GM18508 (cell line): Measurements from ENCODE around the gene SYNDIG1.

Experiments used
- ATAC-seq: cut with Tn5 transposase; IDR thresholded peaks from one replicate; pipeline ENCODE4 v1.9.1; 2021; ENCODE audit warnings: moderate number of reproducible peaks; ENCODE audit not compliant: insufficient read depth, unreplicated experiment

The SYNDIG1 gene

GRCh38 chr20:24544371-24544770, 74.9 kb downstream of the SYNDIG1 start:
- no peak for ATAC-seq

DNA sequence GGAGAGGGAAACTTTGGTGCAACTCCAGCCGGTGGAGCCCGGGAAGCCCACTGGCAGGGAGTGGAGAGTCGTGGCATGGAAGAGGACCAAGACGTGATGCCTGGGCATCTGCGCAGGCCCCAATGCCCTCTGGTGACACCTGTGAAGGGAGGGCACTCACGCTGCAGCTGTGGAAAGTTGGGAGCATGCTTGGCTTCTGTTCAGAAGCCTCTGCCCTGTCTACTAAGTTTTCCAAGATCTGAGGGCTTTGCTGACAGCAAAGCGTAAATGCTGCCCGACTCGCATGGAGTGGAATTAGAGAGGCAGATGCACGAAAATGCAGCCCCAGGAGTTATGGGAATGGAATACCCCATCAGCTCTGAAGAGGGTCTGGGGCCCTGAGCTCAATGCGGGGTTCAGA, 75.7 kb downstream of the SYNDIG1 start:
- no peak for ATAC-seq

DNA sequence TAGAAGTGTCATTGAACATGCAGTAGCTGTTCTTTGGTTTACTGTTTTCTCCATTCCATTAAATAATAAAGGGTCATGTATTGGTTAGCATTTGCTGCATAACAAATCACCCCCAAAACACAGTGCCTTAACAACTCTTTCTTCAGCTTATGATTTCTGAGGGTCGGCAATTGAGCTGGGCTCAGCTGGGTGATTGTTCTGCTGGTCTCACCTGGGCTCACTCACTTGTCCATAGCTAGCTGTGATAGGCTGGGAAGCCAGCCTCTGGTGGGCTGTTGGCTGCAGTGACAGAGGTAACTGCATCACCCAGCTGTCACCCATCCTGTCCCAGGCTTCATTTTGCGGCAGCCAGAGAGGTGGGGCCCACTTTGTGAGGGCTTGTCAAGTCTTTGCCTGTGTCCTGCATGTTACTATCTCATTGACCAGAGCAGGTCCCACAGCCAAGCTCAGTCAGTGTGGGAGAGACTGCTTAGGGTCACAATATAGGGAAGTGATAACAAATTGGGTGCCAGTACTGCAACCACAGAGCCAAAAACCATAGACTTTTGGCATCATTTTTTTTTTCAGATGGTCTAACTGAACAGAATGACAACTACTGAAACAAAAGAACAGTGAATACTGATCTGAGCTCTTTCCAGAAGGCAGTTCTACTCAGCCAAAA, 76.9 kb downstream of the SYNDIG1 start:
- ATAC-seq, result no peak

- ATAC-seq, result no peak
These were observed 78.5 kb downstream of the SYNDIG1 start for GRCh38 chr20:24547967-24548366.

GRCh38 chr20:24559114-24559732, 89.8 kb downstream of the SYNDIG1 start:
- ATAC-seq, result no peak

- no peak for ATAC-seq
These were observed 91.4 kb downstream of the SYNDIG1 start for GRCh38 chr20:24560571-24561491.

DNA sequence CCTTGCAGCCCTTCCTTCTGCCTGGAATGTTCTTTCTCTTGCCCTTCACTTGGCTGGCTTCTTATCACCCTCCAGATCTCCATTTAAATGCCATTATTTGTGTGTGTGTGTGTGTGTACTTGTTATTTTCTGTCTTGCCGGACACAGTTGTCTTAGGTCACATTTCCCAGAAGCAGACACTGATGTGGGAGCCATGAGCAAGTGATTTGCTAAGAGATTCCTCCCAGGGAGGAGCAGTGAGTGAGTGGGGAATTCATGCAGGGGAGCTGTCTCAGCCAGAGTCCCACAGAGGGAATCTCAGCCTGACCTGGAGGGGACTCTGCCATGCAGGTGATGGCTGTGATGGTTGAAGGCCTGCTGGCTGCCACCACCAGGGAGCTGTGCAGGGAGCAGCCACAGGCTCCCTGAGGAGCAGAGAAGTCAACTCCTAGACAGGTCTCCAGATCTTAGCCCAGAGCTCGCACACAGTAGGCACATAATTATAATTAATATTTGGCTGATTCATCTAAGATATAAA, 96.5 kb downstream of the SYNDIG1 start:
- no peak for ATAC-seq

DNA sequence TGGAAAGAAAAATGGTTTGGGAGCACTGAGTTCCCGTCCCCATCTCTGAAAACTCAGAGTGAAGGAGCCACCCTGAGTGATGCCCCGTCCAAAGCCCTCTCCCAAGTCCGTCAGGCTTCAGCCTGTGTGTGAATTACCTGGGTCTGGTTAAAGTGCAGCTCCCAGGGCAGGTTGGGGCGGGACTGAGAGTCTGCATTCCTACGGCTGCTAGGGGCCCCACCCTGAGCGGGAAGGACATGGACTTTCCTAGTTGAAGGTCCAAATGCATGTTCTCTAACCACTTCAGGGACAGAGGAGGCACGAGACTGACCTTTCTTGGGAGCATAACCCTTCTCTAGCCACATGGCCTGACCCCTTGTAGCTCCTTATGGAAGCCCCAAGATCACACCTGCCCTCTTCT, 97.2 kb downstream of the SYNDIG1 start:
- ATAC-seq, result no peak

DNA sequence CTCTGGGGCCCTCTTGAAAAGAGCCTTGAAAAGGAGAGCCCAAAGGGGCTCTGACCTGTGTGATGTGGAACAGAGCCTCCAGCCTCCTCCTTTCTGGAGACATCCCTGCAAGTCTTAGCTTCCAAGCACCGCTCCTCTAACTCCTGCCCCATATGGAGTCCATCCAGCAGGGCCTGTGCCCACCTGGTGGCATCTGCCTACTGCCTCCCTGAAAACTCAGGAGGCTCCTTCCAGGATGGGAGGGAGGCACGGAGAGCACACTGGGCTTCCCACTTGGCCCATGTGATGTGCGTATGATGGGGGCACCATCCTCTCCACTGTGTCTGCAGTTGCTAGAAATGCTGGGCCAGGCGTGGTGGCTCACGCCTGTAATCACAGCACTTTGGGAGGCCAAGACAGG, 98.1 kb downstream of the SYNDIG1 start:
- no peak for ATAC-seq

GRCh38 chr20:24568842-24569241, 99.4 kb downstream of the SYNDIG1 start:
- no peak for ATAC-seq

GRCh38 chr20:24571159-24571558, 101.7 kb downstream of the SYNDIG1 start:
- no peak for ATAC-seq

DNA sequence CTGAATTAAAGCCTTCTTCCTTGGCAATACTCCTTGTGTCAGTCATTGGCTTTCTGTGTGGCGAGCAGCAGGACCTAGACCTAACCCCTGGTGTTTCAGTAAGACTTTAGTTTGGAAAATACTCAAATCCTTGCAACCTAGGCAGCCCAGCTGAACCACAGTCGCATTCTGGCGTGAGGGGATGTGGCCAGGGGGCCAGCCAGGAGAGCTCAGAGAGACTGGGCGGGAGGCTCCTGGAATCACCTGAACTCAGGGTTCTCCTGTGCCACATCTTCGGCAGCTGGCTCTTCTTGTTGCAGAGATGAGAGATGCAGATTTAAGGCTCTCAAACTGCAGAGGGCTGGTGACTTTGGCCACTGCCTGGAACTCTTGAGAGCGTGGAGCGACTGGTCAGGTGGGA, 102.7 kb downstream of the SYNDIG1 start:
- ATAC-seq, result no peak

DNA sequence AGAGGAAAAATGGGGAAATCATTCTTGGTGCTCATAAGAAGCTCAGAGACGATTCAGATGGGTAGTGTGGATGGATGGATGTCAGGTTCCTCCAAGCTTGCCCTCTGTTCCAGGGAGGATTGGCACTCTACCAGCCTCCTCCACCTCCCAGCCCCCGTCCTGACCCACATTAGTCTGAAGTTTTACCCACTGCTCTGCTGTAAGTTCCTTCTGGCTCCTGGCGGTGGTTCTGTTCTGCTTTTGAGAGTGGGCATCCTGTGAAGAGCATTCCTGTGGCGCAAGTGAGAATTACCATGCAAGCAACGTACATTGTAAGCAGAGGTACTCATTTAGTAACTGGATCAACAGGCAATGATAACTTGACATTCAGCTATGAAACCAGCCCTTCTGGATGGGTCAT, 103.4 kb downstream of the SYNDIG1 start:
- no peak for ATAC-seq

- no peak for ATAC-seq
These were observed 104.1 kb downstream of the SYNDIG1 start for GRCh38 chr20:24573557-24573956.

DNA sequence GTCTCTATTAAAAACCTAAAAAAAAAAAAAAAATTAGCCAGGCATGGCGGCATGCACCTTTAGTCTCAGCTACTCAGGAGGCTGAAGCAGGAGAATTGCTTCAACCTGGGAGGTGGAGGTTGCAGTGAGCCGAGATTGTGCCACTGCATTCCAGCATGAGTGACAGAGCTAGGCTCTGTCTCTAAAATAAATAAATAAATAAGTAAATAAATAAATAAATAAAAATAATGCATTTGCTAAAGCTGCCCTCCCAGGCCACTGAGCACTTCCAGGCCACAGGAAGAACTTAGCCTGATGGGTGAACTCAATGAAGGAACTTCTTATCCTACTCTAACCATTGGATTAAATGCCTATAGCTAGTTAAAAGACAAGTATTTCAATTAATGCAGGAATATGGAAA, 104.9 kb downstream of the SYNDIG1 start:
- ATAC-seq, result no peak

DNA sequence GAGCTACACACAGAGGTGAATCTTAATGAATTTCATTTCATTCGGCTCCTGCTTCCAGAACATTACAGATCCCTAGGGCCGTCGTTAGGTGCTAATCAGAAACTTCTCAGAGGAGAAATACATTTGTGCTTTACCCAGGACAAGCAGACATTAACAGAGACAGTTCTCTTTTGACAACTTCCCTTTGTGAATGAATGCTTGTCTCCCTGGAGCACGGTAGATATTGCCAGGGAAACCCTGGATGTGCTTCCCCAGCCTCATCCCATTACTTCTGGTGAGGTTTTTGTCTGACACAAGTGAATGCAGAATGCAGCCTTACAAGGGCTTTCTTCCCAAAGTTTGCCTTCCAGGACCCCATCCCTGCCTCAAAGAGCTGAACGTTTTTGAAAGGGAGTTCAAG, 105.4 kb downstream of the SYNDIG1 start:
- no peak for ATAC-seq

GRCh38 chr20:24575811-24576210, 106.4 kb downstream of the SYNDIG1 start:
- ATAC-seq, result no peak

DNA sequence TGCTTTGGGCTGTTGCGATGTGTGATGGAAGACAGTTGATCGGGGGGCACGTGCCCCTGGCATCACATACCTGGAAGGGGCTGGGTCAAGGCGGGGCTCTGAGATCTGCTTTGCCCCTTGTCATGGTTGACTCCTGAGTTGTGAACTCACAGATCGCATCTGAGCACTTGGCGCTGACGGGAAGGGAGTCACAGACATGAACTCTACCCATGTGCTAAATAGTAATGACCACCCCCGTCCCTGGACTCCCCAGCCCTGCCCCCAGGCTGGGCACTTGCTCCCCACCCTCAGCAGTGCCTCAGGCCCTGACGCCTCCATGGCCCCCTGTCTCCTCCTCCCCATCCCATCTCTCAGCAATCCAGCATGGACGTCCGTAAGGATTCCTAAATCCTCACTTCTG, 107.0 kb downstream of the SYNDIG1 start:
- no peak for ATAC-seq

DNA sequence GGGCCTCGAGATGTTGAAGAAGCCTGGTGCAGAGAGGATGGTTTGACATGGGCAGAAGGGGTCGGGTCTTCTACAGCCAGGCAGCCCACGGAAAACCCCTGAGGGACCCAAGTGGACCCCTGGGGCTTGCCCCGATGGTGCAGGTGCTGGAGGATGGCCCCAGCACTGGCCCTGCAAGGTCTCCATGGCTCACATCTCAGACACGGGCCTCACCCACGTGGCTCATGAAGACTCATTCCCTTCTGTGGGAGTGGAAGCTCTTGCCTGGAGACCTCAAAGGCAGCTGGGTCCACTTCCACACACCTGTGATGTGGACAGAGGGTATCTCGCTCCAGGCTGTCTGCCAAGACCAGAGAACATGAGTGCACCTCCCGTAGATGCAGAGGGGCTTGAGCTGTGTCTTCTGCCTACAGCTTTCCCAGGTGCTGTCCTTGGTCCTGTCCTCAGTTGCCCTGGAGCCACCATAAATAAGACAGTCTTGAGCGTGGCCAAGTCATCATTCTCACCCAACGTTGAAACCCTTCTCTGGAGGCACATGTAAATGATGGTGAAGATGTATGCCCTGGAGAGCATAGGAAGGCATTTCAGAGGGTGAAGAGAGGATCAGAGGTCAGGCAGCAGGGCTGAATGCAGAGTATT, 108.0 kb downstream of the SYNDIG1 start:
- no peak for ATAC-seq

- ATAC-seq, result no peak
These were observed 109.4 kb downstream of the SYNDIG1 start for GRCh38 chr20:24578567-24579415.
